Right forelimb (tissue), 1 donor: ENCODE measurements around the gene ACBD3.

Experiments
- DNase-seq: peaks from one replicate; pipeline ENCODE4 v3.0.0-alpha.2; 2018

The ACBD3 gene

DNA sequence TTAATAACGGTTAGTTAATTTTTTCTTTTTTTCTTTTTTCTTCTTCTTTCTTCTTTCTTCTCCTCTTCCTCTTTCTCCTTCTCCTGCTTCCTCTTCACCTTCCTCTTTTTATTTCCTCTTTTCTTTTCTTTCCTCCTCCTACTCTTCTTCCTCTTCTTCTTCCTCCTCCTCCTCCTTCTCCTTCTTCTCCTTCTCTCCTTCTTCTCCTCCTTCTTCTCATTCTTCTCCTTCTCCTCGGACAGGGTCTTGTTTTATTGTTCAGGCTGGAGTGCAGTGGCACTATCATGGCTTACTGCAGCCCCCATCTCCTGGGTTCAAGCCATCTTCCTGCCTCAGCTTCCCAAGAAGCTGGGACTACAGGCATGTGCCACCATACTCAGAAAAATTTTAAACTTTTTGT lies 13.4 kb upstream of the ACBD3 start:
- no peak for DNase-seq

- DNase-seq = no peak
These were observed 8.6 kb upstream of the ACBD3 start for GRCh38 chr1:226195144-226195543.

- DNase-seq = no peak
These were observed 839 bp upstream of the ACBD3 start for GRCh38 chr1:226187380-226187779.

GRCh38 chr1:226187019-226187322 lies 430 bp upstream of the ACBD3 start:
- no peak for DNase-seq

GRCh38 chr1:226185141-226186036 lies 1.2 kb downstream of the ACBD3 start:
- DNase-seq = no peak

- no peak for DNase-seq
These were observed 4.4 kb downstream of the ACBD3 start for GRCh38 chr1:226181996-226182714.

DNA sequence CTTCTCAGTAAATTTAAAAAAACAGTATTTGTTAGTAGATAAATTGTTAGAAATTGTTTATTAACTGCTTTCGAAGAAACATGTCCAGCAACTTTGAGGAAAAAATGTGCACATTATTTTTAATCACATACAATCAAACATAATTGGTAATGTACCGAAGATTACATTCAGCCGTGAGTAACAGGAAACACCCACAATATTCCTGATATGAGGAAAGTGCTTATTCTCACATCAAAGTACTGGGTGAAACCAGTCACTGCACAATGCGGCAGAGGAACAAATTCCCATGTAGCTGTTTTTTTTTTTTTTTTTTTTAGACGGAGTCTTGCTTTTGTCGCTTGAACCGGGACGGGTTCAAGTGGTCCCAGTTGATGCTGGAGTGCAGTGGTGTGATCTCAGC lies 9.7 kb downstream of the ACBD3 start:
- no peak for DNase-seq

GRCh38 chr1:226172589-226172988 lies 14.0 kb downstream of the ACBD3 start:
- DNase-seq = no peak

DNA sequence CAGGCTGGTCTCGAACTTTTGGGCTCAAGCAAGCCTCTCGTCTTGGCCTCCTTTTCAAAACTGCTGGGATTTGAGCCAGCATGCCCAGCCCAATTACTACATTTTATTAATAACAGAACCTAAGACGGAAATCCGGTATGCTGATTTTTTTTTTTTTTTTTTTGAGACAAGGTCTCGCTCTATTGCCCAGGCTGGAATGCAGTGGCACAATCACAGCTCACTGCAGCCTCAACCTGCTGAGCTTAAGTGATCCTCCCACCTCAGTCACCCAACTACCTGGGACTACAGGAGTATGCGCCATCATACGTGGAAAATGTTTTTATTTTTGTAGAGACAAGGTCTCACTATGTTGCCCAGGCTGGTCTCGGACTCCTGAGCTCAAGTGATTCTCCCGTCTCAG lies 20.2 kb downstream of the ACBD3 start:
- no peak for DNase-seq

DNA sequence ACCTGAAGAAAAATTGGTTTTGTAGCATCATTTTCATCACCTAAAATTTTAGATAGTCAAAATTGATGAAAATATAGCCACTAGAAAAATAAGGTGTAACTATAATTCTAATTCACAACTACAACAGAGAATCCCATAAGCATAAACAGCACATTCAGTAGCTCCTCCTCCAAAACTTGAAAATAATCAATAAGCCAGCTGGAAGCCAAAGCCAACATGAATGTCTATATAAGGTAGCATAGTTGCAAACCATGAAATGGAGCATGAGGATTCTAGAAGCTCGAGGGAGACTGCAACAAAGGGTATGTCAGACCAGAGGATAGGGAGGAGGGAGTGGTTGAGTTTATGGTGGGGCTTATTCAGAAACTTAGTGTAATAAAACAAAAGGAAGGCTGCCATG lies 22.4 kb downstream of the ACBD3 start:
- no peak for DNase-seq

GRCh38 chr1:226162898-226163297 lies 23.6 kb downstream of the ACBD3 start:
- no peak for DNase-seq

DNA sequence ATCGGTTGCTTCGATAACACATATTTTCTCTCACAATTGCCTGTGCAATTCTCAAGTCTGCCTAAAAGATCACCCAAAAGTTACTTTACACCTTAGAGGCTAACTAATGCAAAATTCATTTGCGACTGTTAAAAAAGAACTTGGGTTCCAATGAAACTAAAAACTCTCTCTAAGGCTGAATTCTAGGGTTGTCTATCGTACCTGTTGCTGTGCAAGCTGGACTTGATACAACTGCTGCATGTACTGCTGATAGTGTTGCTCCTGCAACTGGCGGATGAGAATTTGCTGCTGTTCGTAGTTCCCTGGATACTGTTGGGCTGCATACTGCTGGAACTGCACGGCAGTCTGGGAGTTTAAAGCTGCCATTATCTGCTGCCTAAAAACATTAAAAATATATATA lies 27.6 kb downstream of the ACBD3 start:
- no peak for DNase-seq

DNA sequence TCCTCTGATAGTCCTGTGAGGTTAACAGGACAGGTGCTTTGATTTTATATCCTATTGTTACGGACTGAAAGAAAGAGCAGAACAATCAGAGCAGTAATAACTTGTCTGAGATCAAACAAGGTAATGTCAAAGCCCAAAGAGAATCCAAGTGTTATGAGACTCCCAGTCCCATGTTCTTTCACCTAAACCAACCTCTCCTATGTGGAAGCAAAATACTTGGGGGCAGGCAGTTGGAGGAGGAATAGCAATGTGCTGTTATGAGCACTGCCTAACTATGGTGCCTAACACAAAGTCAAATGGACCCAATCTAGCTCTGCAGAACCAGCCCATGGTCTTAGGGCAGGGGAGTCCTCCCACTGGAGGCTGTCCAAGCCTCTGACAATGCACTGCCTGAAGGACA lies 28.1 kb downstream of the ACBD3 start:
- DNase-seq = no peak

GRCh38 chr1:226157761-226158316 lies 28.7 kb downstream of the ACBD3 start:
- no peak for DNase-seq

GRCh38 chr1:226154593-226154992 lies 31.9 kb downstream of the ACBD3 start:
- no peak for DNase-seq

DNA sequence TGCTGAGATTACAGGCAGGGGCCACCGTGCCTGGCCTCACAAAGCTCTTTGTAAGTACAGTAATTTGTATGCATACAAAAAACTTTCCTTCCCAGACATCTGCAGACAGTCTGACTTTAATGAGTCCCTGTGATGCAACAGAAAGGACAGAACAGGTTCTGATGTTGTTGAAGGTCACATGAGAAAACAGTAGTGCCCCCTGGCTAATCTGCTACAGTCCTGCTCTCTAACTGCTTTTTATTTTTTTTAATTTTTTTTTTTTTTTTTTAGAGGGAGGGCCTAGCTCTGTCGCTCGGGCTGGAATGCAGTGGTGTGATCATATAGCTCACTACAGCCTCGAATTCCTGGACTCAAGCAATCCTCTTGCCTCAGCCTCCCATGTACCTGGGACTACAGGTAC lies 36.7 kb downstream of the ACBD3 start:
- DNase-seq = no peak

GRCh38 chr1:226148121-226148648 lies 38.4 kb downstream of the ACBD3 start:
- no peak for DNase-seq

GRCh38 chr1:226144045-226144444 lies 42.5 kb downstream of the ACBD3 start:
- DNase-seq = no peak

DNA sequence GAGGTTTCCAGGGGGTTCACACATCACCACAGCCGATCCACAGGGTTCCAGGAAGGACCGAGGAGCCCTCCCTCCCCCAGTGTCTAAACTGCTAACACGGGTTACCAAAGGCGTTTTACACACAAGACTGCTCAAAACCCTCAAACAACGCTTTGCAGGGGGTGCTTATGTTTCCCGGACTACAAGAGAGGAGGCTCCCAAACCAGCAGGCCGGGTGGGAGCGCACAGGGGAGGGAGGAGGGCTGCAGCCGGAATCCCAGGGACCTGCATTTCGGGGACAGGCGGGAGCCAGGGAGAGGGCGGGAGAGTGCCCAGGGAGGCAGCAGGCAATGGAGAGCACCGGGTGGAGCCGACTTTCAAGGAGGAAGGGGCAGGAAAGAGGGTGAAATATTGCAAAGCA lies 50.8 kb downstream of the ACBD3 start:
- DNase-seq = no peak

DNA sequence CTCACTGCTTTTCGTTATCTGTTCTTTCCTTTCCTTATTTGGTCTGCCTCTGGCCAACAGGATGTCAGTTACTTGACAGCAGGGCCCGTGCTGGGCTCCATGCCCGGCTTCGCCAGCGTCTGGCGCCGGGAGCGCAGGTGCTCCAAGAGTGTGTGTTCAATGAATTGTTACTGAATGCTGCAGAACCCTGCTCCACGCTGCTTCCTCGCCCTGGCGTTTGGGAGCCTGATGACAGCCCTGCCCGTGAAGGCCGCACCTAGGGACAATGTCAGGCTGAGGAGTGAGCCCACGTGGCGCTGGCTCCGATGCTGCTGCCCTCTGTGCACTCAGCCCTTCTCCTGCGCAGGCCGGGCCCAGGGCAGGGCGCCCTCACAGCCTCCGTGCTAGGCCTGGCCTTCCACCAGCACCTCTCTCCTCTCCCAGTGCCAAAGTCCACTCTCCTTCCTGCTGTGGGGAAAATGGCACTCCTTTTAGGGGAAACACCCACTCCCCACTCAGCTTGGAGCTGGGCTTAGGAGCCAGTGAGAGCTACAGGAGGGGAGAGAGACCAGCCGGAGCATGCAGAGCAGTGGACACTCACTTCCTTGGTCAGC lies 51.4 kb downstream of the ACBD3 start:
- no peak for DNase-seq

DNA sequence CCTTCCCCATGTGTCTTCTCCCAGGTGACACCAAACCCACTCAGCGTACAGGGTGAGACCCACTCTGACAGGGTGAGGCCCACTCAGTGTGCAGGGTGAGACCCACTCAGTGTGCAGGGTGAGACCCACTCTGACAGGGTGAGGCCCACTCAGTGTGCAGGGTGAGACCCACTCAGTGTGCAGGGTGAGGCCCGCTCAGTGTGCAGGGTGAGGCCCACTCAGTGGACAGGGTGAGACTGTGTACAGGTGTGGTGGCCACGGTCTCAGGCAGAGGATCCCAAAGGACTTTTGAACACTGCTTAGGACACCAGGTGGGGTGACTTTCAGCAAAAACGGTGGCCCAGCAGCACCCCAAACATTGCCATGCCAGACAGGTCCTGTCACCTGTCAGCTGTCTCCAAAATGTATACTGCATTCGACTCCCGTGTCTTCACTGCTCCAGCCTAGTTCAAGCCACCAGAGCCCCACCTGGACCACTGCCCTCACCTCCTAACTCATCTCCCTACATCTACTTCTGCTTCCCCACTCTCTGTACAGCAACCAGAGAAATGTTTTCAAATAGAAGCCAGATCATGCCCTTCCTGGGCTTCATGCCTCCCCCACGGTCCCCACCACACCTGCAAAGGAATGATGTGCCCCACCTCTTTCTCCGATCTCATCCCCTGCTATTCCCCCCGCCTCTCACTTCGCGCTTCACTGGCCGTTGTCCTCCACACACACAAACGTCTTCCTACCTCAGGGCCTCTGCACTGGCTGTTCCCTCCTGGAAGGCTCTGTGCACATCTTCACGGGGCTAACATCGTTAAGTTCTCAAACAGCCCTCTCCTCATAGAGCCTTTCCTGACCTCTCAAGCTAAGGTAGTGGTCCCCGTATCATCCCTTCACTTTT lies 52.1 kb downstream of the ACBD3 start:
- no peak for DNase-seq

GRCh38 chr1:226133504-226134123 lies 52.9 kb downstream of the ACBD3 start:
- DNase-seq = no peak
